TTC549 (cell line): ENCODE results near the gene RGS19.
"Not testable (repeated sequence)": the region's sequence is repeated elsewhere in the genome, so short reads cannot be mapped to it uniquely, and the experiment has no call there.

ENCODE experiments used
- FAIRE-seq: peaks from 2 replicates; lab custom pipeline; 2012; peaks lifted over from hg19 to GRCh38; lab: Jason Lieb, UNC

RGS19 gene, protein sequence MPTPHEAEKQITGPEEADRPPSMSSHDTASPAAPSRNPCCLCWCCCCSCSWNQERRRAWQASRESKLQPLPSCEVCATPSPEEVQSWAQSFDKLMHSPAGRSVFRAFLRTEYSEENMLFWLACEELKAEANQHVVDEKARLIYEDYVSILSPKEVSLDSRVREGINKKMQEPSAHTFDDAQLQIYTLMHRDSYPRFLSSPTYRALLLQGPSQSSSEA

DNA sequence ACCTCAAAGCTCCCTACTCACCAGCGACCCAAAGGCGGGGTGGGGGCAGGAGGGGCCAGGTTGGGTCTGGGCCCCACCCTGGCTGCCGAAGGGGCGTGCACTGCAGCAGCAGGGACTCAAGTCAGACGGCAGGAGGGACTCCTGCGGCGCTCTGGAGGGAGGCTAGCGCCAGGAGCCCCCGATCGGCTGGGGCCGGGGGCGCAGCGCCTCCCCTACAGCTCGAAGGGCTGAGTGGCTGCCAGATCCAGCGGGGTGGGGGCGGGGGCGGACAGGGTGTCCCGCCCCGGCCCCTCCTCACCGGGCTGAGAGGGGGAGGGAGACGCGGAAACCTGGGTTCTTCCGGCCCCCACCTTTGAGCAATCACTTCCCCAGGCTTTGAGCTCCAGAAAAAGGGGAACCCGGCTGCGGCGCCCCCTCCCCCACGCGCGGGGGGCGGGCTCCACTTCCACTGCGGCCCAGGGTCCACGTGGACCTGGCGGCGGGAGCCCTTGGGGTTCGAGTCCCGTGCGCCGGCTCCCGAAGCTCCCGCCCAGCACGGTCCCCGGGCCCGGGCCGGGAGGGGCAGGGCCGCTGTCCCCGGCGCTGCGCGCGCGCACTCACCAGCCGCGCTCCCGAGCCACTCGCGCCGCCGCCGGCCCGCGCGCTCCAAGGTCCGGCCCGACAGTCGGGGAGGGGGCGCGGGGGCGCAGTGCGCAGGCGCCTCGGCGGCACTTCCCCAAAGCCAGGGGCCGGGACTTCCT is at the start of gene RGS19:
RGS19 (minus strand) TSS at position 246 of the 740 bp plus-strand sequence. CDS start 2,632 bp downstream, outside the sequence.
- no peak for FAIRE-seq

DNA sequence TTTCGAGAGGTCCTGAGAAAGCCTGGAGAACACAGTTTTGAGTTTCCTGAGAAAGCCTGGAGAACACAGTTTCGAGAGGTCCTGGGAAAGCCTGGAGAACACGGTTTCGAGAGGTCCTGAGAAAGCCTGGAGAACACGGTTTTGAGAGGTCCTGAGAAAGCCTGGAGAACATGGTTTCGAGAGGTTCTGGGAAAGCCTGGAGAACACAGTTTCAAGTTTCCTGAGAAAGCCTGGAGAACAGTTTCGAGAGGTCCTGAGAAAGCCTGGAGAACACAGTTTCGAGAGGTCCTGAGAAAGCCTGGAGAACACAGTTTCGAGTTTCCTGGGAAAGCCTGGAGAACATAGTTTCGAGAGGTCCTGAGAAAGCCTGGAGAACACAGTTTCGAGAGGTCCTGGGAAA is 44.2 kb upstream of the RGS19 start:
- not testable (repeated sequence) for FAIRE-seq

DNA sequence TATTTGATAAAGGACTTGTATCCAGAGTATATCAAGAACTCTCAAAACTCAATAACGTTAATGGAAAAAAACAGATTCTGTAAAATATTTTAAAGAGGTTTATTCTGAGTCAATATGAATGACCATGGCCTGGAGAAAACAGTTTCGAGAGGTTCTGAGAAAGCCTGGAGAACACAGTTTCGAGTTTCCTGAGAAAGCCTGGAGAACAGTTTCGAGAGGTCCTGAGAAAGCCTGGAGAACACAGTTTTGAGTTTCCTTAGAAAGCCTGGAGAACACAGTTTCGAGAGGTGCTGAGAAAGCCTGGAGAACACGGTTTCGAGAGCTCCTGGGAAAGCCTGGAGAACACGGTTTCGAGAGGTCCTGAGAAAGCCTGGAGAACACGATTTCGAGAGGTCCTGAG is 43.6 kb upstream of the RGS19 start:
- FAIRE-seq = not testable (repeated sequence)

DNA sequence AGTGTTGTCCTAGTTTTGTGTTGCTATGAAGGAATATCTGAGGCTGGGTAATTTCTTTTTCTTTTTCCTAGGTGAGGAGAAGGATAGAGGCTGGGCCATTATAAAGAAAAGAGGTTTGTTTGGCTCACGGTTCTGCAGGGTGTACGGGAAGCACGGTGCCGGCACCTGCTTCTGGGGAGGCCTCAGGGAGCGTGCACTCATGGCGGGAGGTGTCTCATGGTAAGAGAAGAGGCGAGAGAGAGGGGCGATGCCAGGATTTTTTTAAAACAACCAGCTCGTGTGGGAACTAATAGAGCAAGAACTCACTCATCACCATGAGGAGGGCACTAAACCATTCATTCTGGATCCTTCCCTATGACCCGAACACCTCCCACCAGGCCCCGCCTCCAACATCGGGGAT is 42.3 kb upstream of the RGS19 start:
- FAIRE-seq = no peak

DNA sequence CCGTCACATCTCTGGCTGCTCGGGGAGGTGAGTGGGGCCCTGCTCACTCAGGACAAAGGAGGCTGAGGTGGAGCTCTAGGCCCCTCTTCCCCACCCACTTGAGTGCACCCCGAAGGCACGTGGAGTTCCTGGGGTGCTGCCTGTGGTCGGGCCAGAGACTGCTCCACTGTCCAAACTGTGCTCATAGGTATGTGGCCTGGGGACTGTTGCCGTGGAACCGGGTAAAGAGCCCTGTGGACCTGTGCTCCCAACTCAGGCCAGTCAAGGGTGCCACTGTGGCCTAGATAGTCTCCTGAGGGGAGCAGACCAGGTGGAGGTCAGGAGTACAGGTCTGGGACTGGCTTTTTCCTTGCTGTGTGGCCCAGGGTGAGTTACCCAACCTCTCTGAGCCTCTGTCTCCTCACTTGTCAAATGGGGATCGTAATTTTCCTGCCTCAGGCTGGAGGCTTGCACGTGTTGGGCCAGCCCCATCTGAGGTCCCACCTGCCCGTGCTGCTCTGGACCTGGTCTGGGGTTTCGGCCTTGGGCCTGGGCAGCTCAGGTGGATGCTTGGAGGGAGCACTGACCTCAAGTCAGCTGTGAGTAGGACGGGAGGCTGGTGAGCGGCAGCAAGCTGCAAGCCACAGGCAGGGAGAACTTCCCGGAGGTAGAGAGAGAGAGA is 40.5 kb upstream of the RGS19 start:
- no peak for FAIRE-seq

DNA sequence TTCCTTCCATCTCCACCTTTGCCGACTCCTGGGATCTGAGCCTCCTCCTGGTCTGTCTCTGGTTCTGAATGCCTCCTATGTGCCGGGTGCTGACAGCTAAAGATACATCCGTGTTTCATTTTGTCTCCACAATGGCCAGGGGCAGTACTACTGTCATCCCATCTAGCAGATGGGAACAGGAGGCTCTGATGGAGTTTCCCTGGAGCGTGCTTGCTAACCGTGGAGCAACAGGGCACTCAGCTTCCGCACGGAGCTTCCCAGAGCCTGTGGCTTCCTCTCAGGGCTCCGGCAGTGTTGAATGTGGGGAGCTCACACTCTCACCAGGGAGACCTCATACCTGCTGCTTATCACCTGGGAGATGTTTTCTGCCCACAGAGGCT is 40.0 kb upstream of the RGS19 start:
- no peak for FAIRE-seq

DNA sequence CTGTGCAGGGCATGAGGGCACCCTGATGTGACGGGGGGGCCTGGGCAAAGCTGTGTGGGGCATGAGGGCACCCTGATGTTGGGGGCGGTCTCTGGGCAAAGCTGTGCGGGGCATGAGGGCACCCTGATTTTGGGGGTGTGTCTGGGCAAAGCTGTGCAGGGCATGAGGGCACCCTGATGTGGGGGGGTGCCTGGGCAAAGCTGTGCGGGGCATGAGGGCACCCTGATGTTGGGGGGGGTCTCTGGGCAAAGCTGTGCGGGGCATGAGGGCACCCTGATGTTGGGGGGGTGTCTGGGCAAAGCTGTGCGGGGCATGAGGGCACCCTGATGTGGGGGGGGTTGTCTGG is 38.1 kb upstream of the RGS19 start:
- FAIRE-seq = not testable (repeated sequence)

DNA sequence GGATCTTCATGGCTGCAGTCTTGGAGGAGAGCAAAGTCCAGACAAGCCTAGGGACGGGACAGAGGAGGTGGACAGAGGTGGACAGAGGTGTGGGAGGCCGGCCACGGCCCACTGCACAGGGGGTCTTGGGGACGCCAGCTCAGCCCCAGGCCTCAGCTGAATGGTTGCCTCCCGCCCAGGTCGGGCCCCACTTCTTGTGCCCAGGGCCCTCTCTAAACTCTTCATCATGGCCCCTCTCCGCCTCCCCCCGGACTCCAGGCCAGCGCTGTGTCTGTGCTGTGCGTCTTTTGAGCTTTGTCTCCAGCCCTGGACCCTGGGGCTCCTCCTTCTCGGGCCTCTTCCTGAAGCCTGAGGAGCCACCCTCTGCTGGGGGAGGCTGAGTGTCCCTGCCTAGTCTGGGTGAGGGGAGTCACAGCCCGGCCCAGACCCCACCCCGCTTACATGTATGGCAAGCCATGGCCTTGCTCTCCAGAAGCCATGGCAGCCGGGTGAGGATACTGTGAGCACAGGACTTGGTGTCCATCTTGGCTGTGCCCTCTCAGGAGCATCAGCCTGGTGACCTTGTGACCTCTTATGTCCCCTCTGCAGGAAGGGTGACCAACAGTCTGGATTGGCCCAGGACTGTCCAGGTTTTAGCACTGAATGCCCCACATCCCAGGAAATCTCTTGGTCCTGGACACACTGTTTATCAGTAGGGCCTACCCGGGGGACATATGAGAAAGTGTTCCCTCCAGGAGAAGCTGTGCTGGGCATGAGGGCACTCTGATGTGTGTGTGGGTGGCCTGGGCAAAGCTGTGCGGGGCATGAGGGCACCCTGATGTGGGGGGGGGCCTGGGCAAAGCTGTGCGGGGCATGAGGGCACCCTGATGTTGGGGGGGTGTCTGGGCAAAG is 37.5 kb upstream of the RGS19 start:
- no peak for FAIRE-seq

DNA sequence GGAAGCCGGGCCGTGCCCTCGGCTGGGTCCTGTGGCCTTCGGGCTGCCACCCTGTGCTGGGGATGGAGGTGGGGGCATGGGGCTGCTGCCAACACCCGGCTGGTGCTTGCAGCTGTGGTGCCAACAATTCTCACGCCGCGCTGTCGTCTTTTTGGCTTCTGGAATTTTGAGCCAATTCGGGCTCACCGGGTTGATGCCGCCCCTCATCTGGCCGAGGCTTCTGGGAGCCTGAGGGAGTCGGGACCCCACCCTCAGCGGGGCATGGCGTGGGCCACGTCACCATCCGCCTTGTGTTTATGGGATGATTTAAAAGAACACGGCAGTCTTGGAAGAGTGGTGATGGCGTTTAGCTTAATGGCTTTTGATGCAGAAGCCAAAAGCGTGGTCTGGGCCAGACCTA is 36.7 kb upstream of the RGS19 start:
- FAIRE-seq = no peak

DNA sequence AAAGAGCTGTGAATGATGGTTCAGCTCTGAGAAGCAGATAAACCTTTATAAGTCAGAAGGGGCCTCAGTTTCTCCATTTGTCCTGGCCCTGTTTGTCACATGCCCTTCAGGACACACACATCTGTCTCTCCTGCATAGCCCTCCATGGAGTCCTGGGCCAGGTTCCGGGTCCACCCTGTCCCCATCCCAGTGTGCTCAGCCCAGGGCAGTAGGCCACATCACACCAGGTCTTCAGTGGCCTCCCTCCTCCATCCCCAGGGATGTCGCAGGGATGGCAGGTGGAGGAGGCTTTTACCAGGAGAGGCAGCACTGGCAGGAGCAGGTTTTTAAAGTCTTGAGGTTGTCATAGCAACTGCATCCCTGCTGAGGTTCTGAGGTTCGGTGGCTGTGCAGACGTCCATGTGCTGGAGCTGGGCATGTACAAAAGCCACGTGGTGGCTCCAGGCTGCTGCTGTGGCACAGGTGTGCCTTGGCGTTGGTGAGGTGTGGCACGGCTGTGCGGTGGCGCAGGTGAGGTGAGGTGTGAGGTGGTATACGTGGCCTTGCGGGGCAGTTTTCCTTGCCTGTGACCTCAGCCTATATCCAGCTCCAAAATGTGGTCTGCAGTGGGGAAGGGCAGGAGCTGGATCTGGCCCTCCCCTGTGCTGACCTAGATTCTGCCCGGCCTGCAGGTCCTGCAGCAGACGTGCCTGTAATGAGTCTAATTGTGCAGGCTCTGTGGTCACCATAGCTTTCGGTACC is 36.0 kb upstream of the RGS19 start:
- FAIRE-seq = no peak

DNA sequence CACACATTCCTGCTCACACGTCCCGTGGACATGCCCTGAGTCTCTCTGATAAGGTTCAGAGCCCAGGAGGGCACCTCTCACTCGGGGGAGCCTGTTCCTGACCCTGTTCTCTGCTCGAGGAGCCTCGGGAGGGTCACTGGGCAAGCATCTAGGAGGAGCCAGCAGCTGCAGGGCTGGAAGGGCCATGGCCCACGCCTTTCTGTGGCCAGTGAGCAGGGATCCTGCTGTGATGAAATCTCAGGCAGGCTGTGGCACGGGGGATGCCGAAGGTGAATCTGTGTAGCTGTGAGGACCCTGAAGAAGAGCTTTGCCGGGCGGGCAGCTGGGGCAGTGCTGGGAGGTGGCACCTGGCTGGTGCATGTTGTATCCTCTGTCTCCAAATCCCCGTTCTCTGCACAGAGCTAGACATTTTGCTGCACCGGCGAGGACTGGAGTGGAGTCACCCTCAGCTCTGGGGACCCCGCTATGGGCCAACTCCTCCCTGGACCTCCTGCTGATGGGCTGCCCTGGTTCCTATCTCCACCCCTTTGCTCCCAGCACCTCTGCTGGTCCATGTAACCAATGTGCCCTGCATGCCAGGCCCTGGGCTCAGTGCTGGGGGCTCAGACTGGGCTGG is 35.1 kb upstream of the RGS19 start:
- FAIRE-seq = no peak

DNA sequence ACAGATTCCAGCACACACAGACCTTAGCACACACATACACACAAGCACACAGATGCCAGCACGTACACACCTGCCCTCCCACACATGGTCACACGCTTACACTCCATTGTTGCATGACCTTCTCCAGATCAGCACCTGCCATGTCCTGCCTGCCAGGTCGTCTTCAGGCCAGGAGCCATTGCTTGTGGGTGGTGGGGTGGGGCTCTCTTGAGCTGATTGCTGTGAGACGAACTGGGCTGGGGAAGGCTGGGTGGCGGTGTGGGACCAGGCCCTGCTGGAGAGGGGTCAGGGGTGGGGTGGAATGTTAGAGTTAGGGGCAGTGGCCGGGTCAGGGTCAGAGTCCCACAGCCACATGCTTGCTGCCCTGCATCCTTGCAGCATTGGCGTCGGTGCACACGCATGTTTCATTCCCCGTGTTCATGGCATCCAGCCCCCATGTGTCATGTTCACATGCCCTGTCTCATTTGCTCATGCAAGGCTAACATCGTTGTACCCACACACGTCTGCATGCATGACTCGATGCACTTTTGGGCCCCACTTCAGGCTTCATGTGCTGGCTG is 34.6 kb upstream of the RGS19 start:
- FAIRE-seq = no peak

DNA sequence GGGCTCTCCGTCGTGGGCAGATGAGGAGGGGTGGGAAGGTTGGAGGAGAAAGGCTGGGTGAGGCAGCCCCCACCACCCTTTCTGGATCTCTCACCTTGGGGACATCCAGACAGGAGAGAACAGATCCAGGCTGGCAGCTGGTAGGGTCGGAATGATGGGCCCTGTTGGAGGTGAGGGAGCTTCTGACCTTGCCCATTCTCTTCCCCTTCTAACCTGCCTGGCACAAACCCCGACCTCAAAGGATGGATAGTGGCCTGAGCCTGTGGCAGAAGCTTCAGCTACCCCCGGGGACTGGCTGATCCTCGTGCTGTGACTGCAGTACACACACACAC is 34.1 kb upstream of the RGS19 start:
- no peak for FAIRE-seq

DNA sequence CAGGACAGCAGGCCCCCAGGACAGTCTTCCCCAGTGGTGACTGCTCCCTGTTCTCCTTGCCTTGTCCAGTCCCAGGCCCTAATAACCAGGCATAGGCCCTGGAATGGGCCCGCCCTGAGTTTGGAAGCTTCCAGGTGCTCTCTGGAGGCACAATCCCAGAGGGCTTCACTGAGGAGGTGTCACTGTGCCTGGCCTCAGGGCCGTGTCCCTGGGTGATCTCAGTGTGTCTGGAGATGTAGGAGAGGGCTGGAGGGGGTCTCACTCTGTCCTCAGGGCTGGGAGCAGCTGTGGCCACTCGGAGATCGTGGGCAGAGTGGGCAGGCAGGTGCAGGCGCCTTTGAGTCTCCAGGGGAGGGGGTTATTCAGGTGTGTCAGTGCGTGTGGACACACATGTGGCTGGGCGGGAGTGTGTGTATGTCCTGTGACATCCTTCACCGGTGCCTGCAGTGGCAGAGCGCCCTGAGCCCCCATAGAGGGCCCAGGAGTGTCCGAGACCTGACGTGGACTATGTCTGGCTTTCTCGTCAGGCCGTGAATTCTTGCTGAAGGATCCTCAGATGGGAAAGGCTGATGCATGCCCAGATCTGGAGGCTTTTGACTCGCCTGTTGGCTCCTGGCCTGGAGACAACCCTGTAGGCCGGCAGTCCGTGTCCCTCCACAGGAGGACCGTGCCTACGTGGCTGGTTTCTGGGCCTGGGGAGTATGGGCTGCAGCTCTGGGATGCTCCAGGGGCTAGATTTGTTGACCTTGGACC is 33.5 kb upstream of the RGS19 start:
- no peak for FAIRE-seq

DNA sequence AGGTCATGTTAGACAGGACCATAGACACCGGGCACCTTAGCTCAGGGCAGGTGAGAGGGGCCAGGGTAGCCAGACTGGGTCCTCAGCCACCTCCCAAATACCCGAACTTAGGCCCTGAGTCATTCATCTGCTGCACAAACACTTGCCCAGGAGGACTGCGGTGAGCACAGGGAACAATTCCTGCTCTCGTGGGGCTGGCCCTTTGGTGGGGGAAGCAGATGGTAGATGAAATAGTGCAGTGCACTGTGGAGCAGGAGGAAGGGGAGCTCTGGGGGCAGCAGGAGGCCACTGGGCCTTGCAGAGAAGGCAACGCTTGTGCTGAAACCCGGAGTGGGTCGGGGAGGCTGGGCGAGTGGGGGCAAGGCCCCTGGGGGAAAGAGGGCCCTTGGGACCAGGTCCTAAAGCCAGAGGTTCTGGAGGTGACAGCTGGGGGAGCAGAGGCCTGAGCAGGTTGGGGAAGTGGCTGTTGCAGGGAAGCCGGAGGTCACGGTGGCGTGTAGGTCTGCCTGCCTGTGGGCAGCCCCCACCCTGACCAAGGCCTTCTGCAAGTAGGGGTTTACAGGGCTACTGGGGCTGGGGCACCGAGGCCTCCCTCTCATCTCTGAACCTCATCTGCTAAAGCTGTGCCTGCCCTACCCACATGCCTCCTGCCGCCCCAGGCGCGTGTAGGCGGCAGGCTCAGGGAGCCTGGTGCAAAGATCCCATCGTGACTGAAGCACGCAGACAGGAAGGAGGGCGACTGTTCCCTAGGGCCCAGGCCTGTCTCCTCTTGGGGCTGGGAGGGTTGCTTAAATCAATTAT is 32.7 kb upstream of the RGS19 start:
- FAIRE-seq = no peak

DNA sequence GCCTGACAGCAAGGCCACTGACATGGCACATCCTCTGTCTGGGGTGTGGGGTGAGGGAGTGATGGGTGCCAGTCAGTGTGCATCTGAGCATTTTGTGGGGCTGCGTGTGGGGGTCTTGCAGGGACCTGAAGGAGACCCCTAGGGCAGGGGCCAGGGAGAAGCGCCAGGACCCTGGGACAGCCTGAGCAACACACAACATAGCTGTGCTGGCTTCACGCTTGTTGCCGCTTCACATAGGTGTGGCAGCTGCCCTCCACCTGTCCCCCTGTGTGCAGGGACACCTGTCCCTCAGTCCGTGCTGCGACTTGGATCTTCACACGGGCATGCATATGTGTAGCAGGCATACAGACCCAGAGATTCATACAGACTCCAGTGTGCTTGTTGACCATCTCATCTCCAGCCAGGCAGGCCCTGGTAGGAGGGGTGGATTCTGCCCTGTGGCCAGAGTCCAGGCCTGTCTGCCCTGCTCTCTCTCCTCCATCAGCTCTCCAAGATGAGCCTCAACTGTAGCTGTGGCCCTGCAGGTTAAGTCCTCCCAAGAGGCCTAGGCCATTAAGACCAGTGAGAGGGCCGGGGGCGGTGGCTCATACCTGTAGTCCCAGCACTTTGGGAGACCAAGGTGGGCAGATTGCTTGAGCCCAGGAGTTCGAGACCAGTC is 31.2 kb upstream of the RGS19 start:
- no peak for FAIRE-seq

DNA sequence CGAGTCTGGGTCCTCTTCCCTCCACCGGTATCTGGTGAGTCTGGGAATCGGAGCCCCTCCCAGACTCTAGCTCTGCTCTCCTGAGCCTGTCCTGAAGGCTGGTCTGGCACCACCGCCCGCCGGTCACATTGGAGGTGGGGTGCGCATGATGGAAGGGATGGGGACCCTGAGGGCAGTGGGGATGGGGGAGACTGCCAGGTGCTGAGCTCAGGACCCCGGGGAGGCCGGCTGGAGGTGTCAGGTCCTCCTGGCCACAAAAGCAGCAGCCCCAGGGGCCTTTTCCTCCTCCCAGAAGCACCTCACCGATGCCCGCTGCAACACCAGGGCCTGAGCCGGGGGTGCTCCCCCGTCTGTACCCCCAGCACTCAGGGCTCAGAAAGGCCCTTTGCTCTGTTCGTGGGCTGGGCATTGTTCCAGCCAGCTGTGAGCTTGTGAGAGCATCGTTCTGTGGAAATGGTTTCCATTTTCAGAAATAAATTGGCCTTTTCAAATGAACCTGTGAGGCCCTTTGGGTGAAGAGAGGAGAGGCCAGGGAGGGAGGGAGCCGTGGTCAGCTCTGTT is 30.6 kb upstream of the RGS19 start:
- FAIRE-seq = no peak

DNA sequence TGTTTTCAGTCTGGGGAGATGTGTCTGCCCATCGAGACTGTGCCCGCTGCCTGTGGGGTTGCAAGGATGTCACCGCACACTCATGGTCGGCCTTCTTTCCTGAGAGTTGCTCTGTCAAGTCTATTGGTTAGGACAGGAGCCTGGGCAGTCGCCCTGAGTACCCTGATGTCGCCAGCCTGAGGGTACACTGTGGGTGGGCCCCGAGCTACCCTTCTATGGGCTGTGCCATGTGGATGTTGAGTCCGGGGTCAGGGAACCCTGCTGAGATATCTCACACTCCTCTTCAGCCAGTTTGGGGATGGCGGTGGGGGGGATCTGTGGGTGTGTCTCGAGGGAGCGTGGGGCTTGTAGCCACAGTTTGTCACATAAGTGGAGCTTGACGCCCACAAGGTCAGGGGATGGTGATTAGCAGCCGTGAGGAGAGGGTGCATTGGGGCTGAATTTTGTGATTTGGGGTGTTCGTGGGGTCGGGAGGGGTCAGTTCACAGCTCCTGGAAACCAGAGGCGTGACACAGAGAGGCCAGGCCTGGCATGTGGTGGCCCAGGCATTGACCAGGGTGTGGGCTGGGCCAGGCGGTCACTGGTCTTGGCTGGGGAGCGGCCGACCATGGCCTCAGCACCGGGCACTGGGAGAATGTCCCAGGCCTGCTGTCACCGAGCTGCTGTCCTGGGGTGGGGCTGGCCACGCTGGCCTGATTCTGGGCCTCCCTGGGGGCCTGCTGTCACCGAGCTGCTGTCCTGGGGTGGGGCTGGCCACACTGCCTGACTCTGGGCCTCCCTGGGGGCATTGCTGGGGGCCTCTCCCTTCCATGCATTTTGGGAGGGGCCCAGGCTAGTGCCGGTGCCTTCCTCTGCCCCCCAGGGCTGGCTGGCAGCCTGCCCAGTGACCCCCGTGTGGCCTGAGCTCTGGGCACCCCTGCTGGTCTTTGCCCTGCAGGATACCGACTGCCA is 29.7 kb upstream of the RGS19 start:
- FAIRE-seq = no peak
